Activated T-helper 9 cell treated with anti-CD3 and anti-CD28 coated beads, Interleukin-2, amount 50 U/mL, for 16 hours (primary cell): Measurements from ENCODE around the gene MPIG6B.

Experiments used
- DNase-seq: peaks from one replicate; pipeline ENCODE4 v3.0.0-alpha.2; 2020; ENCODE audit warnings: low read depth

MPIG6B gene

DNA sequence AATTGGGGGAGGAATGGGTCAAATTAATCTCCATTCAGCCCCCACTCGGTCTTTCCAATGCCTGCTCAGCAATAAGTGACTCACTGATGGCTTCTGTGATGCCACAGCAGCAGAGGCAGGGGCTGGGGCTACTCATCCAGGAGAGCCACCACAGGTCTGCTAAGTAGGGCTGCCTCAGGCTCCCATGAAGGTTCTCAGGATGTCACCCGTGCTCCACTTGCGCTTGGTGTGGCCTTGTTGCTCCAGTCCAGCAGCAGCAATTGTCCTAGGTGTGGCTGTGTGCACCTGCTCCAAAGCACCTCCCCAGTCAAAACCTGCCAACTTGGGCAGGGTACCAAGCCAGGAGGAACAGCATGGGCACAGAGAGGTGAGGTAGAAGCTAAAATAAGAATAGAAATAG, 1.0 kb upstream of the MPIG6B start:
- no peak for DNase-seq

DNA sequence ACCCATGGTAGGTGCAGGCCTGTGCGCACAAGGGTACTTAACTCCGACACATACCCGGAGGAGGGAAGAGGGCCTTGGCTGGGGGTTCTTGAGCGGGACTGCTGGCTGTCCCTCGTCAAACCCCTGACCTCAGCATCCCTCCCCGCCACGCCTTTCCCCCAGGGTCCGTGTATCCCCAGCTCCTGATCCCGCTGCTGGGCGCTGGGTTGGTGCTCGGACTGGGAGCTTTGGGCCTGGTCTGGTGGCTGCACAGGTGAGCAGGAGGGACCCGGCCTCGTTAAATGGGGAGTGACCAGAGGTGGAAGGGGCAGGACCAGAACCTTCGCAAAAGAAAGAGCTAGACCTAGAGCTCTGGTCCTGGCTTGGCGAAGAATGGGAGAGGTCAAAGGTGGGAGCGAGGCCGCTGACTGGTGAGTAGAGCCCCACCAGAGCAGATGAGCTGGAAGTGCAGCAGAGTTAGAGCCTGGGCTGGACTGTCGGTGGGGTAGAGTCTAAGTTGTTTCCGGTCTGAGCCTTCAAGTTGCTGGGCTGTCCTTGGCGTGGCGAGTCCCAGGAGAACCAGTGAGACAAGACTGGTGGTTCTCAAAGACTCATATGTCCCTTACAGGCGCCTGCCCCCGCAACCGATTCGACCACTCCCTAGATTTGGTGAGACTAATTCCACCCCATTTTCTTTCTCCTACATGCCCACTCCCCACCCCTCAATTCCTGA, 963 bp downstream of the MPIG6B start:
- no peak for DNase-seq

DNA sequence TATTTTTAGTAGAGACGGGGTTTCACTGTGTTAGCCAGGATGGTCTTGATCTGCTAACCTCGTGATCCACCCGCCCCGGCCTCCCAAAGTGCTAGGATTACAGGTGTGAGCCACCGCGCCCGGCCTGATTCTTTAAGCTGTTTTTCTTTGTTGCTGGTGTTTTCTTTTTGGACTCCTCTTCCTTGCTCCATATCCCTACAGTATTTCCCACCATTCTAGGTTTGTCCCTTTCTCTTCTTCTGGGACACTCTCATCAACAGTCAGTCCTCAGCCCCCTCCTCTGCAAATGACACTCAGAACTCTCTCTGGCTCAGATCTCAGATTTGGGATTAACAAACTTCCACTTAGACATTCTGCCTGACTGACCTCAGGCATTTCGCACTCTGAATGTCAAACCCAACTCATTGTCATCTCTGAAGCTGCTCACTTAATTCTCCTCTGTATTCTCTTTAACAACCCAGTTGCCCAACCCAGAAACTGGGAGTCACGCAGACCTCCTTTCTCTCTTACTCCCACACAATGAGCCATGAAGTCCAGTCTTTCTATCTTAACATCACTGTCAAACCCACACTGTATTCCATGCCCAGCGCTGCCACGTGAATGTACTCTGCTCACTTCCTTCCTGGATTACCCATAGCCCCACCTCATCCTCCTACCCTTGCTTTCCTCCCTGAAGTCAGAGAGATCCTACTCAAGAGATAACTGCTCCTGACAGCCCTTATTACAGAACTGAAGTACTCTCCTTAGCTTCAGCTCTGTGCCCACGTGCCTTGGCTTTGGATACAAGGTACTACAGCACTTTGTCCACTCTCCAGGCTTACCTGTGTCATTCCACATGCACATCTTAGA, 2.6 kb downstream of the MPIG6B start:
- no peak for DNase-seq

DNA sequence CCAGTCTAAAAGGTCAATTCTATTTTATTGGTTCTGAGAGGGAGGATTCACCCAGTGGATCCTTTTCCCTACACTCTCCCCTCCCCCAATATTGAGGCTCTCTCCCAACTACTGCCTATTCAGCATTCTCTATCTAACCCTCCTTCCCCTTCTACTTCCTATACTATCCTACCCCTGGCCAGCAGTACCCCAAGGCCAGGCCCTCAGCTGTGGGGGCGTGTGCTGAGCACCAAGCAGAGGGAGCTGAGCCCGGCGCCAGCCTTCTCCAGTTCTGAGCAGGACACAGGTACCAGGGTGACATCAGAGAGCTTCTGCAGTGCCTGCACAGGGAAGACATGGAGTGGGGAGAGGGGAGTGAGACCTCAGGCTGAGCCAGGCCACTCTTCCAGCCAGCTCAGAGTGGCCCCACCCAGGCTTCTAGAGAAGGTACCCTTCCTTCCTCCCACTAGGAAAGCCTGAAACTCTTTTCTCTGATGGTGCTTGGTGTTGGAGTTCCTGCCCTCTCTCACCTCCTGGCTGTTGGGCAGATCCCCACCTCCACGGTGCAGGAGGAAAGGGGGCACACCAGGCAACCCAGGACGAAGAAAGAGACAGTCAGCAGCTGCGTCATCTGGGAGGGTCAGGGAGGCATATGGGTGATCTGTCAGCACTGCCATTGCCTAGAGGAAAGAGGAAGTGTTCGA, 4.0 kb downstream of the MPIG6B start:
- DNase-seq = no peak

DNA sequence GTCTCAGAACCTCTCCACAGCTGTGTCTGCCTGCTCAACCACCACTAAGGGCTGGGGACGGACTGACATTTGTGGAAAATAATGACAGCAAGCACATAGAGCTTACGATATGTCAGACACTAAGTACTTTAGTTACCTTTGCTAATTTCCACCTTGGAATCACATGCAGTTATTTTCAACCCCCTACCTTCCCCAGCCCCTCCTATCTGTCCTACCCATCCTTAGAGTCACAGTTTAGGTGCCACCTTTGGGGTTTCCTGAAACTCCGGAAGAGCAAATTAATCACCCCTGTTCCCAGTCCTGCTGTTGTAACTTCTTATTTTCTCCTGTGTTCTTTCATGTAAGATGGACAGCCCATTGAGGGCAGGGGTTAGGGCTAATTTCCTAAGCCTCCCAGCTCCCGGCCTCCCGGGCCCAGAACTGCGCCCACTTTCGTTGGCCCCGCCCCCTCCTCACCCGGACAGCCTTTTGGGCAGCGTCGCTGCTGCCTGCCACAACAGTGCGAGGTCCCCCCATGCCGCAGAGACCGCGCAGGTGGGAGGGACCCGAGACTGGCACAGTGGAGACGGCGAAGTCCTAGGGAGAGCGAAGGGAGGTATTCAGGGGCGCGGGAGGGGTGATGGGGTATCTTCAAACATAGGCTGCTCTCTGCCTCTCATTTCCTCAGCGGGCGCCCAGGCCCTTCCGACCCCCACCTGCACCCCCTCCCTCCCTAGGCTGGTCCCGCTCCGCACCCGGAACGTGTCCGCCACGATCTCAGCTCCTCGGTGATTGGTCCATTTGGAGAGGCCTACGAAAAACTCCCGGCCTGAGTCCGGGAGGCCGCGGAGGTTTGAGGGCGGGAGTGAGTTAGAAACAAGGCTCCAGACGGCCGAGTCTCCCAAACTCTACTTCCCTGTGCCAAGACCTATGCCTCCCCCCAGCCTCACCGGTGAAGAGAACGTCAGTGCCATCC, 4.8 kb downstream of the MPIG6B start:
- no peak for DNase-seq

DNA sequence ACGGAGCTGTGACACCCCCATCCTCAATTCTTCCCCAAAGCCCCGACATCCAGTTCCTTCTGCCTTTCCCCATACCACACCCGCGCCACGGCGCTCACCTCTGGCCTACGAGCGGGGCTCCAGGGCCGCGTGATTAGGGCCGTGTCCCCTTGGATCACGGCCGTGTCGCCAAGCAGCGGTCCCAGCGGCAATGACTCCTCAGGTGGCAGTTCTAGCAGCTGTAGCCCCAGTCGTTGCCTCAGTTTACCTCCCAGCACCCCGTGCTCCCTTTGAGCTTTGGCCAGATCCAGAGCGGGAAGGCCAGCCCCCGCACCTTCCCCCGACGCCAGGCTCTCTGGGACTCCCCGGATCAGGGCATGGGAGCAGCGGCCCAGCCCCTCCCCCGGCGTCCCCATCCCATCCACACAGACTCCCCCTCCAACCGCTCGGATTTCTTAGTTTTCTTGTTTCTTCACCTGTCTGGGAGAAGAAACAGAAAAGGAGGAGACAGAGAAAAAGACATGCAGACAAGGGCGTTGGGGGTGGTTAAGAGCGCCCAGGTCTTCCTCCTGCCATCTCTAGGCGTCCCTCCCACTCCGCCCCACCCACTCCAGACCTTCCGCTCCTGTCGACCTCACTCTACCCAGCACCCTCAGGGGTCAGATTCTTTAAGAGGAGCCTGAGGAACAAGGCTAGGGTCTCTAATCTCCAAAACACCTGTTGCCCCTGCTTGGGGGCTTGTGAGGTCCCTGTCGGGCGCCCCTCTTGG, 5.8 kb downstream of the MPIG6B start, which contains the start of gene DDAH2:
TSS of gene DDAH2 (minus strand) at position 533 of the 748 bp plus-strand sequence. CDS start at position 395, 138 bp downstream.
- DNase-seq = no peak

DNA sequence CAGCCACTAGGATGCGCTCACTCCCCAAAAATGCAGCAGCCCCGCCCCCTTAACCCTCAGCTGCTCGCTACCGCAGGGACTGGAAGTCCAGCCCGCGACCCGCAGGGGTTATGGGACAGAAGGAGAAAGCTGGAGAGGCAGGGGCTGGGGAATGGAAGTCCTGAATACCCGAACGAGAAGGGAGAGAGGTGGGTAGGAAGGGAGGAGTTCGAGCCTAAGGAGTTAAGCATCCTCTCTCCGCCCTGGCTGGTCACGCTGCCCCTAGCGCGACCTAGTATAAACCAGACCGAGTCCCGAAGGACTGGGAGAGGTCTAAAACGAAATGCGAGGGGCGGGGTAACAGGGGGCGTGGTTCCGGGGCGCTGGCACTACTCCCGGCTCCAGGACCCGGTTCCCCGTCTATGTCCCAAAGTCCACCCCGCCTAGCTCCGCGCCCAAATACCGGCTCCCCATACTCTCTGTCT, 6.4 kb downstream of the MPIG6B start:
- DNase-seq = peak; percentile 67

DNA sequence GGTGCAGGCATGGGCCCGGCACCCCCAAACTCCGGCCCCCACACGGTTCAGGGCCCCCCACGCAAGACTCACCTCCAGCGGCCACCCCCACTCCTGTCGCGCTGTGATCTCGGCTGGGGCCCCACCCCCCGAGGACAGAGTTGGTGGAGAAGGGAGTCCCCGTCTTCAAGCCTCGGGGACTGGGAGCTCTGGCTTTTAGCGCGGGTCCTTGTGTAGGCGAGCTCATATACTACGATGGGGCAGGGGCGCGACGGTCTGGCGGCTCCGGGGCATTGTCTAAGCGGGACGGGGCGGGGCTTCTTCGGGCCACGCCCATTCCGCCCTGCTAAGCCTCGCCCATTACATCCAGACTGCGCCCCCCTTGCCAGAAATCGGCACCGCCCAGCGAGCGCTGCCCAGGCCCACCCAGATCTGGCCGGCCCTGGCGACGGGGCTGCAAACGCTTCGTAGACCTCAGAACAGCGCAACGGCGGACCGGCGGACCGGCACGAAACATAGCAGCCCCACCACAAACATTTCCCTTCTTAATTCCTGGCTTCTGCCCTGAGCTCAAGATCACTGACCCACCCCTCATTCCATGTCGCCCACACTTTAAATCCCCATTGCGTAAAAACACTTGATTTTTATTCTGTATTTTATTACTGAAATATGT, 6.9 kb downstream of the MPIG6B start:
- DNase-seq = peak; percentile 37

DNA sequence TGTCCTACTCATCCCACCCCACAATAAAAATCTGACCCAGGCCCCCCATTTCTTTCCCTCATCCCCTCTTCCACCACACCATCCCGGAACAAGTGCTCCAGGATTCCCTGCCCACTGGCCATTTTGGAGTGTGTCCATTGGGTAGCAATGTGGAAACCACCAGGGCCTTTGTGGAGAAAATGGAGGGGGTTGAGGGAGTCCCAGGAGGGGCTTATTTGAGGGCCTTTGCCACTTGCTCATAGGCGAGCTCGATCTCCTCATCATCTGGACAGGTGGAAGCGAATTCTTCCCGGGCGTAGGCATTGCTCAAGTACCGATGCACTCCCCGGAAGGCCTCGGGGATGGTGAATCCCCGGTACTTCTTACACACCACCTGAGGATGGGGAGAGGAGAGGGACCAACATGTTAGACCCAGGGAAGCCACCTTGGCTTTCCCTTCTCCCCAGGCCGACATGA, 7.5 kb downstream of the MPIG6B start:
- DNase-seq = no peak

DNA sequence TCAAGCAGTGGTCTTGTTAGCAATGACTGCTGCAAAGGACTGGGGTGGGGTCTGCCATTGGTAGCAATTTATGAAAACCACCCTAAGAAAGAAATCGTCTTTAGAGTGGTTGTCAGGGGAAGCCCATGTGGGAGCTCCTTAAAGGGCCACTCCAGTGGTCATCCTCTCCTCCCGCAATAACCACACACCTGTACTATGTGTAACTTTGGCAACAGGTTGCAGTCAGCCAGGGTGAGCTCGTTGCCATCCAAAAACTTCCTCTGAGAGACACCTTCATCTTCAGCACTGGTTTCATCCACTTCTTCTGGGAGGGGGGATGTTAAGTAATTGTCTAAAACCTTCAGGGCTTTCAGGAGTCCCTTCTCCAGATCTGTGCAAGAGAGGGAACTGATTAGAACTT, 8.9 kb downstream of the MPIG6B start:
- no peak for DNase-seq

DNA sequence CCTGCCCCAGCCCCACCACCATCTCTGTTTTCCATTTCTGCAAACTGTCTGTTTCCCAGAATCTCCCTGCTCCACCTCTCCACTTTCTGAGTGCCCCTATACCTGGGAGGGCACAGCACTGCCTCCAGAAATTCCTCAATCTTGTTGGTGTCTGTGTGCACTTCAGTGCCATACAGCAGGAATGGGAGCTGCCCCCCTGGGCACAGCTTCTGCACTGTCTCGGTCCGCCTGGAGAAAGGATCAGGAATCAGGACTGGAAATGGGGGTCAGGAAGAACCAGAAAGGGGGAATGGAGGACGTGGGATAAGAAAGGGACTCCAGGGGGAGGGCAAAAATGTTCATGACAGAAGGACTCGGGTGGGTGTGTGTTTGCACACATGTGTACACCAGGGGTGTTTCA, 10.6 kb downstream of the MPIG6B start:
- DNase-seq = no peak

DNA sequence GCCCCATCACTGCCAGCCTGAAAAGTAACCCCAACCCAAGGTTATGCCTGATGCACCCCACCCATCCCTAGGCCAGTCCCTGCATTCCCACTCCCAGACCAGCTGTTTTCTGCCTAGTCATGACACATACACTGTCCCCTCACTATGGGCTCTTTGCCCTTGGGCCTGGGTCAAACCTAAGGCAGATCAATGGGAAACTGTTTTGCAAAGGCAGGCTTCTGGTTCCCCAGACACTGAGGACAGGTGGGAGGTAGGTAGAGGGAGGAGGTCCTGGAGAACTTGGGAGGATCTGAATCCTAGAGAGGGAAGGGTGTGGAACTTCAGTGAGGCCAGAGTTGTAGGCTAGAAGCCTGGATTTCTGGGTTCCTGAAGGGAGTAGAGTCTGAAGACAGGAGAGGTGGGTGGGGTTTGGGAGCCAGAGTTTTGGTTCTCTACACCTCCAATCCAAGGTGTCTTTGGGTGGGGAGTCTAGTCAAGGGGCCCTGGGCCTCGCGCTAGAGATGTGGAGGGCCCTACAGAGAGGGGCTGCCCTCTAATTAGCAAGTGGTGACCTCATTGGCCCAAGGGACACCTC, 11.2 kb downstream of the MPIG6B start:
- DNase-seq = no peak

DNA sequence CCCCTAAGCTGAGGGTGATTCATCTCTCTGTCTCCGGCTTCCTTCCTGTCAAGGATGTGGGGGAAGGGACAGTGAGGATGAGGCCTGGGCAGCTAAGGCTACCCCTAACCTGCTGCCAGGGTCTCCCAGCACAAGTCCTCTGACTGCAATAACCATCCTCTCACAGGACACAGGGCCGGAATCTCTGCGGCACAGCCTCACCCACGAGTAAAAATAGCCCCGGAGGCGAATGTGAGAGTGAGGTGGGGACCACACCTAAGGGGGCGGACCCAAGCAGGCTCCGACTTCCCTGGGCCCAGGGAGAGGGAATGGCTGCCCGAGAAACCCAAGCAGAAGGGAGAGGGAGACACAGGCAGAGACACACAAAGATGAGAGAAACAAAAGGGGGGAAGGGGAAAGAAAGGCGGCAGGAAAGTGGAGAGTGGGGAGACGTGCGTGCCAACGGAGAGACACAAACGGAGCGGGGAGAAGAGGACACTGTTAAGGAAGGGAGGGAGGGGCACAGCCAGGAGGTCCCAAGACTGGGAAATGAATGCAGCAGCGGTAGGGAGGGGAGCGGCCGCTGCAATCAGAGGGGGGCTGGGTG, 11.7 kb downstream of the MPIG6B start:
- peak; percentile 24 for DNase-seq

DNA sequence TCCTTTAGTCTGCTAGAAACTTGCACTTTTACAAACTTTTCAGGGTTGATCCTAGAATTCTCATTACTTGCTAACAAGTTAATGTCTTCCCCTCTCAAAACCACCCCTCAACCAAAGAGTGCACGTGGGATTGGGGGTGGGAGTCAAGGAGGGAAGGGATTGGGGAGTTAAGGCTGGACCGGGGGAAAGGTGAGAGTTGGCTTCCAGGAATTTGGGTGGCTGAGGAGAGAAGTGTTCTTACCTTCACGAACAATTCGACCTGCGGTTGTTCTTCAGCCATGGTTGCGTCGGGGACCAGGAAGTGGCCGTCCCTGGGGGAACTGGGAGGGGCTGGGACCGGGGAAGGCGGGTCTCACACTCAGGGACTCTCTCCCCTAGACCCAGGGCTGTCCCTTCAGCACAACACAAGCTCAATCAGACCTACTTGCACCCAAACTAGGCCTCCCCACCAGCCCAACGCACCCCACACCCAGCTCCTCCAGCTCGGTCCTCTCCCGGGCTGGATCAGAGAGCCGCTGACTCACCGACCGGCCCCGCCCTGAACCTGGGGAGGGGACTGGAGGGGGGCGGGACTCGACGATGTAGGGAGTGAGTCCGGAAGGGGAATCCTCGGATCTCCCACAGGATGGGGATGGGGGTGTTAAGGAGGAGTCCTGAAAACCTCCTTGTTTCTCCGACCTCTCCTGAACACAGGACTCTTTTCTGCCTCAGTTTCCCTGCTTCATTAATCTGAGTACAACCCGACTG, 13.0 kb downstream of the MPIG6B start, which contains the start of gene CLIC1:
TSS of gene CLIC1 (minus strand) at position 510 of the 747 bp plus-strand sequence. CDS start at position 280, 230 bp downstream.
- peak; percentile 69 for DNase-seq

DNA sequence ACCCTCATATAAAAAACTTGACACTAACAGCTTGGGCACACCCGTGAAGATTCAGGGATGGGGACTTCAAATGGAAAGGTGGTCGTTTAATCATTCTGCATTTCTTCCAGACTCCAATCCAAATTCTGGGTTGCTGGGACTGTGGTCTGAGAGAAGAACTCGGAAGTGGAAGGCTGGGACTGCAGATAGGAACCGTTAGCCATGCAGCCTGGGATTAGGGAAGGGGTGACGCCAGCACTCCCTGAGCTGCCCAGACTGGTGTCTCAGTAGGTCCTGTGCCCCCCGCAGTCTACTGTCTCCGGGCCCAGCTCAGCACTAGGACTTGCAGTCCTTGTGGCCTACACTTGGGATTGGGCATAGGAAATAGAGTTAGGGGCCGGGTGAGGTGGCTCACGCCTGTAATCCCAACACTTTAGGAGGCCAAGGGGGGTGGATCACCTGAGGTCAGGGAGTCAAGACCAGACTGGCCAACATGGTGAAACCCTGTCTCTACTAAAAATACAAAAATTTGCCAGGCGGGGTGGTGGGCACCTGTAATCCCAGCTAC, 13.7 kb downstream of the MPIG6B start:
- no peak for DNase-seq

DNA sequence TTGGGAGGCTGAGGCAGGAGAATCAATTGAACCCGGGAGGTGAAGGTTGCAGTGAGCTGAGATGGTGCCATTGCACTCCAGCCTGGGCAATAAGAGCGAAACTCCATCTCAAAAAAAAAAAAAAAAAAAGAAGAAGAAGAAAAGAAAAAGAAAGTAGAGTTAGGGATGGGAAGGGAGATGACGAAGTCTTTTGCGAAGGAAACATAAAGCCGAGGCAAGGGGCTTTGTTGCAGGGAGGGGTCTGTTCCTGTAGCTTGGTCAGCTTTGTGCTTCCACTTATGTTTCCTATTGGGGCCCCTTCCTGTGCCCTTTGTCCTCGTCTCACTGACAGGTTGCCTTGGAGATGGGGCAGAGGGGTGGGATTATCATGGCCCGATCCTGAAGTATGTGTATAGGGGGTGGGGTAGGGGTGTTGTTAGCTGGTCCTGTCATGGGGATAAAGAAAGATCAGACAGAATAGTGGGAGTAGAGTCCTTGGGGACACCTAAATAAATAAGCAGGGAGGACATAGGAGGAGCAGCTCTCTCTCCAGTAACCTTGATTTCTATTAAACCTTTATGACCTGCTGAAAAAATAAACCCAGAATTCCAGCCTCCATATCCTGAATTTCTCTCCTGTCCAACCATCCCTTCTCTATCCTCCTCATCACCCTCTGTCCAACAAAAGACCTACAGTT, 14.3 kb downstream of the MPIG6B start:
- DNase-seq = no peak
